SH-SY5Y (cell line): Measurements from ENCODE around the gene PRAC2.

Source experiments
- GATA2 ChIP-seq: IDR thresholded peaks from 2 replicates; pipeline ENCODE4 v1.6.1; 2011; ENCODE audit warnings: mild to moderate bottlenecking, low read depth, low read length
- GATA3 ChIP-seq: IDR thresholded peaks from 2 replicates; pipeline ENCODE4 v1.6.1; 2011; ENCODE audit warnings: low read depth, mild to moderate bottlenecking, low read length, moderate library complexity

- TF ChIP-seq GATA2 (no peak), GATA3 (no peak)
These were observed 12.0 kb downstream of the PRAC2 start for GRCh38 chr17:48735062-48735351.
